Smooth muscle cell (in vitro differentiated cells): Measurements from ENCODE around the gene MIB2. TPM values are rescaled to one million over a fixed set of nuclear protein-coding genes. Genes with fewer than 3 reads are reported as not detected.

Experiments used
- DNase-seq: peaks from one replicate; lab custom pipeline; 2025; ENCODE audit not compliant: unreplicated experiment; lab: John Stamatoyannopoulos, UW
- H2AFZ ChIP-seq: fragments of 200-600 bp; sonication (generic); 2 replicates; pipeline ENCODE4 v1.6.0; 2016; ENCODE audit warnings: antibody characterized with exemption, low read depth, mild to moderate bottlenecking
- H3F3A ChIP-seq: fragments of 200-600 bp; sonication (generic); 2 replicates; pipeline ENCODE4 v1.6.0; 2017; ENCODE audit warnings: antibody characterized with exemption, low read depth
- H3K27ac ChIP-seq: fragments of 200-600 bp; sonication (generic); 2 replicates; pipeline ENCODE4 v1.5.1; 2016; ENCODE audit warnings: low read depth, mild to moderate bottlenecking
- H3K27me3 ChIP-seq: fragments of 200-600 bp; sonication (generic); 2 replicates; pipeline ENCODE4 v1.6.1; 2016; ENCODE audit warnings: low read depth, mild to moderate bottlenecking
- H3K36me3 ChIP-seq: fragments of 200-600 bp; sonication (generic); 2 replicates; pipeline ENCODE4 v1.5.1; 2016; ENCODE audit warnings: low read depth
- H3K4me1 ChIP-seq: fragments of 200-600 bp; sonication (generic); 2 replicates; pipeline ENCODE4 v1.5.1; 2016; ENCODE audit warnings: low read depth
- H3K4me2 ChIP-seq: fragments of 200-600 bp; sonication (generic); 2 replicates; pipeline ENCODE4 v1.6.0; 2016; ENCODE audit warnings: mild to moderate bottlenecking
- H3K4me3 ChIP-seq: fragments of 200-600 bp; sonication (generic); 2 replicates; pipeline ENCODE4 v1.5.1; 2016; ENCODE audit warnings: mild to moderate bottlenecking
- H3K79me2 ChIP-seq: fragments of 200-600 bp; sonication (generic); 2 replicates; pipeline ENCODE4 v1.6.0; 2016; ENCODE audit warnings: low read depth, mild to moderate bottlenecking
- H3K9ac ChIP-seq: fragments of 200-600 bp; sonication (generic); 2 replicates; pipeline ENCODE4 v1.6.0; 2016; ENCODE audit warnings: low read depth
- H3K9me3 ChIP-seq: fragments of 200-600 bp; sonication (generic); replicated peaks from 2 replicates; pipeline ENCODE4 v1.5.1; 2016; ENCODE audit warnings: low read depth
- H4K20me1 ChIP-seq: fragments of 200-600 bp; sonication (generic); 2 replicates; pipeline ENCODE4 v1.6.0; 2016; ENCODE audit warnings: low read depth
- WGBS: methylation state at CpG from one replicate; pipeline ENCODE4 v1.1.7; 2016; ENCODE audit warnings: low lambda C conversion rate; 5-methylcytosine and 5-hydroxymethylcytosine counted together
- polyA plus RNA-seq: library from polyadenylated mRNA; unstranded; fragments of >200 nt; fragmentation: Nextera tagmentation; extraction: Ambion mirVana; gene quantifications from 2 replicates; pipeline ENCODE4 v1.2.1, GENCODE V29; 2016
- total RNA-seq: library from RNA; depleted of rRNA; stranded (reverse); fragments of >200 nt; gene quantifications from 2 replicates; pipeline ENCODE4 v1.2.3, GENCODE V29; 2014
- TF ChIP-seq, protein P1 (sequence below): fragments of 200-600 bp; sonication (generic); IDR thresholded peaks from 2 replicates; pipeline ENCODE4 v1.5.1; 2017; ENCODE audit warnings: borderline replicate concordance, mild to moderate bottlenecking, antibody characterized with exemption; ENCODE audit not compliant: insufficient read depth, poor library complexity, severe bottlenecking

Gene MIB2
- total and polyA plus RNA-seq, 2 experiments from 2014 or later: 42.7 to 61.2 TPM

GRCh38 chr1:1602304-1602967 is 12.9 kb upstream of the MIB2 start:
- Histone ChIP-seq H4K20me1 (no peaks in the 10 kb centered on the region), H3K27me3 (peaks cover 39% of the 10 kb centered on the region), H3F3A (no peaks in the 10 kb centered on the region), H3K9ac (no peak overlapping the region), H3K79me2 (no peaks in the 10 kb centered on the region), H3K4me3 (no peak overlapping the region), H3K9me3 (no peaks in the 10 kb centered on the region), H3K27ac (no peak overlapping the region), H3K4me2 (no peak overlapping the region), H3K36me3 (no peaks in the 10 kb centered on the region), H3K4me1 (no peaks in the 10 kb centered on the region), H2AFZ (no peak overlapping the region)
- 79% methylated on average over 18 of the region's 18 CpGs for WGBS
- TF ChIP-seq, protein P1, sequence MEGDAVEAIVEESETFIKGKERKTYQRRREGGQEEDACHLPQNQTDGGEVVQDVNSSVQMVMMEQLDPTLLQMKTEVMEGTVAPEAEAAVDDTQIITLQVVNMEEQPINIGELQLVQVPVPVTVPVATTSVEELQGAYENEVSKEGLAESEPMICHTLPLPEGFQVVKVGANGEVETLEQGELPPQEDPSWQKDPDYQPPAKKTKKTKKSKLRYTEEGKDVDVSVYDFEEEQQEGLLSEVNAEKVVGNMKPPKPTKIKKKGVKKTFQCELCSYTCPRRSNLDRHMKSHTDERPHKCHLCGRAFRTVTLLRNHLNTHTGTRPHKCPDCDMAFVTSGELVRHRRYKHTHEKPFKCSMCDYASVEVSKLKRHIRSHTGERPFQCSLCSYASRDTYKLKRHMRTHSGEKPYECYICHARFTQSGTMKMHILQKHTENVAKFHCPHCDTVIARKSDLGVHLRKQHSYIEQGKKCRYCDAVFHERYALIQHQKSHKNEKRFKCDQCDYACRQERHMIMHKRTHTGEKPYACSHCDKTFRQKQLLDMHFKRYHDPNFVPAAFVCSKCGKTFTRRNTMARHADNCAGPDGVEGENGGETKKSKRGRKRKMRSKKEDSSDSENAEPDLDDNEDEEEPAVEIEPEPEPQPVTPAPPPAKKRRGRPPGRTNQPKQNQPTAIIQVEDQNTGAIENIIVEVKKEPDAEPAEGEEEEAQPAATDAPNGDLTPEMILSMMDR: no peak
- DNase-seq: no peak

- no peak overlapping the region for H3K27ac ChIP-seq
- H4K20me1 ChIP-seq: no peaks in the 10 kb centered on the region
- H3K36me3 ChIP-seq: no peaks in the 10 kb centered on the region
- DNase-seq: no peak
- no peaks in the 10 kb centered on the region for H3F3A ChIP-seq
- no peaks in the 10 kb centered on the region for H3K79me2 ChIP-seq
- no peaks in the 10 kb centered on the region for H3K4me1 ChIP-seq
- no peak overlapping the region for H3K4me2 ChIP-seq
- TF ChIP-seq, protein P1: no peak
- H2AFZ ChIP-seq: no peak overlapping the region
- no peak overlapping the region for H3K9ac ChIP-seq
- peaks cover 33% of the 10 kb centered on the region for H3K27me3 ChIP-seq
- no peak overlapping the region for H3K4me3 ChIP-seq
- 82% methylated on average over 13 of the region's 13 CpGs for WGBS
- no peaks in the 10 kb centered on the region for H3K9me3 ChIP-seq
These were observed 12.3 kb upstream of the MIB2 start for GRCh38 chr1:1602968-1603506.

DNA sequence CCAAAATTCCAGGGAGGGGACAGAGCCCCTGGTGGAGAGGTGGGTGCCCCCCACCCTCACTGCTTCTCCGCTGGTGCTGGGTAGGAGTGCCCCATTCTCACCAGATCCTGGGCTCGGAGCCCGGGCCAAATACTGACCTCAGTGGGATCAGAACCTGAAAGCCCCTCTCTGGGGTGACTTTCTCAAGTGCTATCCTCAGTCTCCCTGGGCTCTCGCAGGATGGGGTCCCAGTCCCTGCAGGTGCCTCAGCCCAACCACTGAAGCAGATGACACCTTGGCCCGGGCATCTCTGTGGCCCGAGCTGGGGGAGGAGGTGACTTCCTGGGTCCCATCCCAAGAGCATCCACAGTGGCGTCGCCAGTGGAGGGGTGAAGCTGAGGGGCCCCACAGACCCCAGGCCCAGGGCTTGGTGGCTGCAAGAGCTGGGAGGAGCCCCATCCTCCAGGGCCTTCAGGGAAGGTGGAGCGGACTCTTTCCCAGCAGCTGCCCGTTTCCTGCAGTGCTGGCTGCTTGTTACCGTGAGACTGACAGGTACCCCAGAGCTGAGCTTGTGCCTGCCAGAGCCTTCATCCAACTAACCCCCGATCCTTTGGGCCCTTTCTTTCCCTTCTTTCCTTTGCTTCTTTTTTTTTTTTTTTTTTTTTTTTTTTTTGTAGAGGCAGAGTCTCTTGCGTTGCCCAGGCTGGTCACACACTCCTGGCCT is 11.5 kb upstream of the MIB2 start:
- H3K9ac ChIP-seq: no peak overlapping the region
- peaks cover 25% of the 10 kb centered on the region for H3K27me3 ChIP-seq
- no peaks in the 10 kb centered on the region for H4K20me1 ChIP-seq
- H3K4me3 ChIP-seq: no peak overlapping the region
- no peak for DNase-seq
- no peaks in the 10 kb centered on the region for H3K36me3 ChIP-seq
- TF ChIP-seq, protein P1: no peak
- no peak overlapping the region for H2AFZ ChIP-seq
- H3K79me2 ChIP-seq: no peaks in the 10 kb centered on the region
- no peak overlapping the region for H3K27ac ChIP-seq
- WGBS: 83% methylated on average over 13 of the region's 13 CpGs
- H3K9me3 ChIP-seq: no peaks in the 10 kb centered on the region
- H3K4me1 ChIP-seq: no peaks in the 10 kb centered on the region
- H3F3A ChIP-seq: no peaks in the 10 kb centered on the region
- no peak overlapping the region for H3K4me2 ChIP-seq
